HL-60 (cell line): ENCODE data around the gene CANX.
"Not testable (repeated sequence)": the region's sequence is repeated elsewhere in the genome, so short reads cannot be mapped to it uniquely, and the experiment has no call there.

Experiments used
- POLR2AphosphoS5 ChIP-seq: IDR thresholded peaks from 2 replicates; pipeline ENCODE4 v1.6.1; 2012; ENCODE audit warnings: low read depth
- TF ChIP-seq, protein P1 (sequence below): IDR thresholded peaks from one replicate; pipeline ENCODE4 v1.5.1; 2011; ENCODE audit warnings: low read length, control low read depth, inconsistent platforms; ENCODE audit not compliant: insufficient read depth
- TF ChIP-seq, protein P2 (sequence below): IDR thresholded peaks from 2 replicates; pipeline ENCODE4 v1.6.1; 2012; ENCODE audit warnings: low read depth; ENCODE audit not compliant: insufficient replicate concordance

DNA sequence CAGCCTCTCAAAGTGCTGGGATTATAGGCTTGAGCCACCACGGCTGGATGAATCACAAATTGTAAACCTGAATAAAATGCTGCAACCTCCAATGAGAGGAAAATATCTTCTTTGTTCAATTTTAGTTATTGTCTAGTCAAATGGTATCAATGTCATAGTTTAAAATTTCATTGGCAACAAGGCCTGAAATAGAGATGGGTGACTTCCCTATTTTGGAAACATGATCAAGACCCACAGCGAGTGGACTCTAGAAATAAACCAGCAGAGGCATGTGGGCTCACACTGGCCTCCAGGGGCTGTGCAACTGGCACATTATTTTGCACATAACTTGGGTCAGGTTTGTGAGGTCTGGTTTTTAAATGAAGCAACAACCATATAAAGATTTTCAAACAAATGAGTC, 45.6 kb upstream of the CANX start:
- TF ChIP-seq, protein P1, sequence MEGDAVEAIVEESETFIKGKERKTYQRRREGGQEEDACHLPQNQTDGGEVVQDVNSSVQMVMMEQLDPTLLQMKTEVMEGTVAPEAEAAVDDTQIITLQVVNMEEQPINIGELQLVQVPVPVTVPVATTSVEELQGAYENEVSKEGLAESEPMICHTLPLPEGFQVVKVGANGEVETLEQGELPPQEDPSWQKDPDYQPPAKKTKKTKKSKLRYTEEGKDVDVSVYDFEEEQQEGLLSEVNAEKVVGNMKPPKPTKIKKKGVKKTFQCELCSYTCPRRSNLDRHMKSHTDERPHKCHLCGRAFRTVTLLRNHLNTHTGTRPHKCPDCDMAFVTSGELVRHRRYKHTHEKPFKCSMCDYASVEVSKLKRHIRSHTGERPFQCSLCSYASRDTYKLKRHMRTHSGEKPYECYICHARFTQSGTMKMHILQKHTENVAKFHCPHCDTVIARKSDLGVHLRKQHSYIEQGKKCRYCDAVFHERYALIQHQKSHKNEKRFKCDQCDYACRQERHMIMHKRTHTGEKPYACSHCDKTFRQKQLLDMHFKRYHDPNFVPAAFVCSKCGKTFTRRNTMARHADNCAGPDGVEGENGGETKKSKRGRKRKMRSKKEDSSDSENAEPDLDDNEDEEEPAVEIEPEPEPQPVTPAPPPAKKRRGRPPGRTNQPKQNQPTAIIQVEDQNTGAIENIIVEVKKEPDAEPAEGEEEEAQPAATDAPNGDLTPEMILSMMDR = not testable (repeated sequence)
- not testable (repeated sequence) for TF ChIP-seq POLR2AphosphoS5
- TF ChIP-seq, protein P2, sequence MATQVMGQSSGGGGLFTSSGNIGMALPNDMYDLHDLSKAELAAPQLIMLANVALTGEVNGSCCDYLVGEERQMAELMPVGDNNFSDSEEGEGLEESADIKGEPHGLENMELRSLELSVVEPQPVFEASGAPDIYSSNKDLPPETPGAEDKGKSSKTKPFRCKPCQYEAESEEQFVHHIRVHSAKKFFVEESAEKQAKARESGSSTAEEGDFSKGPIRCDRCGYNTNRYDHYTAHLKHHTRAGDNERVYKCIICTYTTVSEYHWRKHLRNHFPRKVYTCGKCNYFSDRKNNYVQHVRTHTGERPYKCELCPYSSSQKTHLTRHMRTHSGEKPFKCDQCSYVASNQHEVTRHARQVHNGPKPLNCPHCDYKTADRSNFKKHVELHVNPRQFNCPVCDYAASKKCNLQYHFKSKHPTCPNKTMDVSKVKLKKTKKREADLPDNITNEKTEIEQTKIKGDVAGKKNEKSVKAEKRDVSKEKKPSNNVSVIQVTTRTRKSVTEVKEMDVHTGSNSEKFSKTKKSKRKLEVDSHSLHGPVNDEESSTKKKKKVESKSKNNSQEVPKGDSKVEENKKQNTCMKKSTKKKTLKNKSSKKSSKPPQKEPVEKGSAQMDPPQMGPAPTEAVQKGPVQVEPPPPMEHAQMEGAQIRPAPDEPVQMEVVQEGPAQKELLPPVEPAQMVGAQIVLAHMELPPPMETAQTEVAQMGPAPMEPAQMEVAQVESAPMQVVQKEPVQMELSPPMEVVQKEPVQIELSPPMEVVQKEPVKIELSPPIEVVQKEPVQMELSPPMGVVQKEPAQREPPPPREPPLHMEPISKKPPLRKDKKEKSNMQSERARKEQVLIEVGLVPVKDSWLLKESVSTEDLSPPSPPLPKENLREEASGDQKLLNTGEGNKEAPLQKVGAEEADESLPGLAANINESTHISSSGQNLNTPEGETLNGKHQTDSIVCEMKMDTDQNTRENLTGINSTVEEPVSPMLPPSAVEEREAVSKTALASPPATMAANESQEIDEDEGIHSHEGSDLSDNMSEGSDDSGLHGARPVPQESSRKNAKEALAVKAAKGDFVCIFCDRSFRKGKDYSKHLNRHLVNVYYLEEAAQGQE = not testable (repeated sequence)
